LoVo (cell line): ENCODE data around the gene PFKFB3.

Experiments
- DNase-seq: peaks from one replicate; pipeline ENCODE4 v3.0.0-alpha.2; 2016; ENCODE audit warnings: low spot score

Gene PFKFB3

DNA sequence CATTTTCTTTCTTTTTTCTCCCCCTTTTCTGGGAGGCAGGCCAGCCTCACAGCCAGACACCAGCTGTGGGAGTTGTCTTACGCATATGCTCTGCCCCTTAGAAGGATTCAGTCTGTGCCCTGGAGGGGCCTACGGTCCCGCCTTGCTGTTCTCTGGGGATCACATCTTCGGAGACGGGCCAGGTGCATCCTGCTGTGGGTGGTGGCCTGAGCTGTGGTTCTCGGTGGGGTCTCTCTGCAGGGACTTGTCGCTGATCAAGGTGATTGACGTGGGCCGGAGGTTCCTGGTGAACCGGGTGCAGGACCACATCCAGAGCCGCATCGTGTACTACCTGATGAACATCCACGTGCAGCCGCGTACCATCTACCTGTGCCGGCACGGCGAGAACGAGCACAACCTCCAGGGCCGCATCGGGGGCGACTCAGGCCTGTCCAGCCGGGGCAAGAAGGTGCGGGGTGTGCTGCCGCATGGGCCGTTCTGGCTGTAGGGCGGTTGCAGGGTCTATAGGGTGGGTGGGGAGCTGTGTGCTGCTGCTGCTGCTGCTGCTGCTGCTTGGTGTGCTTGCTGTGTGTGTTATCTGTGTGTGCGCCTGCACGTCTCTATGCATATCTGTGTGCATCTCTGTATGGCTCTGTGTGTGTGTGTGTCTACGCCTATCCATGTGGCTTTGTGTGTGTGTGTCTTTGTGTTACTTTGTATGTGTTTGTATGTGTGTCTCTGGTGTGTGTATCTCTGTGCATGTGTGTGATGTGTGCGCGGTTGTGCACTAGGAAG, 17.9 kb downstream of the PFKFB3 start:
- DNase-seq: no peak

DNA sequence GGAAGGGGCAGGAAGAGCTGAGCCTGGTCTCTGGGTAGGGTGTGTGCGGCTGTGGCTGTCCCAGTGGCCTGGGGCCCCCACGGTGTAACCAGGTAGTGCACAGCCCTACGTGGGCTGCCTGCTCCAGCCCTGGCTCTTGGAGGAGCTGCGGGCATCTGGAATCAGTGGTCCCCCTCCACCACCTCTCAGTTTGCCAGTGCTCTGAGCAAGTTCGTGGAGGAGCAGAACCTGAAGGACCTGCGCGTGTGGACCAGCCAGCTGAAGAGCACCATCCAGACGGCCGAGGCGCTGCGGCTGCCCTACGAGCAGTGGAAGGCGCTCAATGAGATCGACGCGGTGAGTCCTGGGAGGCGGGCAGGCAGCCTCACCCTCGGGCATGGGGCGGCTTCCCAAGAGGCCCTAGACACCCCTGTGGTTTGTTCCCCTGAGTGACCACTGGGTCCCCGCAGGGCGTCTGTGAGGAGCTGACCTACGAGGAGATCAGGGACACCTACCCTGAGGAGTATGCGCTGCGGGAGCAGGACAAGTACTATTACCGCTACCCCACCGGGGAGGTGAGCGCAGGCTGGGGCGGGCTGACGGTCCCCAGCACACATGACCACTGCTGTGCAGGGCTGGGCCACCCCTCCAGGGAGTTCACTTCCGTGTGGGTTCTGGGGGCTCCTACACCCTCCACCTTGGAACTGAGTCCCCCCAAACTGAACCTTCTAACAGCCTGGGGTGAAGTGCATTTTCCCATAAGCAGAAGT, 18.6 kb downstream of the PFKFB3 start:
- no peak for DNase-seq

DNA sequence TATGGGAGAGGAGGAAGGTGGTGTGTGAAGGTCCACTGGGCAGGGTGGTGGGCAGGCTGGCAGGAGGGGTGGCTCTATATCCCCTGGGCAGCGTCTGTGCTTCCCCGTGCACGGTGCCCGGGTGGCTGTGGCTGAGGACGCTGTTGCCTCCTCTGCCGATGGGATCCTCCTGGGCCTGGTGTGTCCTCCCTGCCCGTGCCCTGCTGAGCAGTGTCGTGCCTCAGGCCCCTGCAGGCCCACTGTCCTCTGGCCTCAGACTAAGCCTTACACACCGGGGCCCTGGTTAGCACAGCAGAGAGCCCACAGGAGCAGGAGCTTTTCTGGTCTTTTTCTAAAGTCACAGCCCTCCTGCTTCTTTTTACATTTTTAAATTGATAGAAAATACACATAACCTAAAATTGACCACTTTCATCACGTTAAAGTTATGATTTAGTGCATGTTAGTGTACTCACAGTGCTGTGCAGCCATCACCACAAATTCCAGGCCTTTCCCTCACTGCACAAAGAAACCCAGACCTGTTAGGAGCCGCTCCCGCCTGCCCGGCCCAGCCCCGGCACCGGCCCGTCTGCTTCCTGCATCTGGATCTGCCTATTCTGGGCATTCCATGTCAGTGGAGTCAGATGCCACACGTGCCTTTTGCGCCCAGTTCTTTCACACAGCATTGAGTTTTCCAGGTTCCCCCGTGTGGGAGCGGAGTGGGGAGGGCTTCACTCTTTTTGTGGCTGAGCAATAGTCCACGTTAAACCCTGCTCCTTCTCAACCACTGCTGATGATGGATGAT, 19.4 kb downstream of the PFKFB3 start:
- no peak for DNase-seq

DNA sequence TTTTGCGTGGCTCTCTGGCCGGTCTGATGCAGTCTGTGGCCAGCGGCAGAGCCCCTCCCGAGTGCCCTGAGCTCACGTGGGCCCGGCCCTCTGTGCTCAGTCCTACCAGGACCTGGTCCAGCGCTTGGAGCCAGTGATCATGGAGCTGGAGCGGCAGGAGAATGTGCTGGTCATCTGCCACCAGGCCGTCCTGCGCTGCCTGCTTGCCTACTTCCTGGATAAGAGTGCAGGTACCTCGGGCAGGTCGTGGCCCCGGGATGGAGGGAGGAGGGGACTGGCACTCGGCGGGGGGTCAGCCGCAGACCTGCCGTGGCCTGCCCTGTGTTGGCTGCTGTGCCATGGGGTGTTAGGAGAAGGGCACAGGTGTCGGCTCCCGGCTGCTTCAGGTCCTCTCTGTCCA, 20.0 kb downstream of the PFKFB3 start:
- no peak for DNase-seq

DNA sequence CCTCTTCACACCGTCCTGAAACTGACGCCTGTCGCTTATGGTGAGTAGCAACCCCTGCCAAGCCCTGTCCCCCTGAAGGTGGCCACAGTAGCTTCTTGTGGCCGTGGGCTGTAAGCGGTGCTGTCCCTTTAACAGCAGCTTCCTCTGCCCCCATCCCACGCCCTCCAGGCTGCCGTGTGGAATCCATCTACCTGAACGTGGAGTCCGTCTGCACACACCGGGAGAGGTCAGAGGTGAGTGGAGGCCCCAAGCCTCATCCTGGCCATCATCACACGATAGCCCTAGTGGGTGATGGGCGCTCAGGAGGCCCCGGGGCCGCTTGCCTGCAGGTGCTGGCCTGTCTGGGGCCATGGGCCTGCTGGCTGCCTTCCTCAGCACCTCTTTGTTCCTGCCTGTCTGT, 21.2 kb downstream of the PFKFB3 start:
- no peak for DNase-seq

DNA sequence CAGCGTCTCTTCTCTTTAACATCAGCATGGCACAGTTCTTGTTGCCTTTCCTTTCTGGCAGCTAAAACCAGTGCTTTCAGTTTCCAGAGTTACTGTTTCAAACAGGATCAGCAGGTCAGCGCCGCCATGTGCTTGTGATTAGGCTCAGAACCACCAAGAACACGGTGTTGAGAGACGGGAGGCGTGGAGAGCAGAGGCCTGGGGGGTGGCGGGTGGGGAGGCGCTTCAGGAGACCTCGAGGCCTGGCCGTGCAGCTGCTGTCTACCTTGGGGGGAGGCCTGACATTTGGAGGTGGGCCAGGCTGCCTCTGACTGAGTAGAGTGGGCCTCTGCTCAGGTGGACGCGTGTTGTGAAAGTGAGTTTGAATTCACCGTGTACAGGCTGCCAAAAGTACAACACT, 22.0 kb downstream of the PFKFB3 start:
- no peak for DNase-seq

DNA sequence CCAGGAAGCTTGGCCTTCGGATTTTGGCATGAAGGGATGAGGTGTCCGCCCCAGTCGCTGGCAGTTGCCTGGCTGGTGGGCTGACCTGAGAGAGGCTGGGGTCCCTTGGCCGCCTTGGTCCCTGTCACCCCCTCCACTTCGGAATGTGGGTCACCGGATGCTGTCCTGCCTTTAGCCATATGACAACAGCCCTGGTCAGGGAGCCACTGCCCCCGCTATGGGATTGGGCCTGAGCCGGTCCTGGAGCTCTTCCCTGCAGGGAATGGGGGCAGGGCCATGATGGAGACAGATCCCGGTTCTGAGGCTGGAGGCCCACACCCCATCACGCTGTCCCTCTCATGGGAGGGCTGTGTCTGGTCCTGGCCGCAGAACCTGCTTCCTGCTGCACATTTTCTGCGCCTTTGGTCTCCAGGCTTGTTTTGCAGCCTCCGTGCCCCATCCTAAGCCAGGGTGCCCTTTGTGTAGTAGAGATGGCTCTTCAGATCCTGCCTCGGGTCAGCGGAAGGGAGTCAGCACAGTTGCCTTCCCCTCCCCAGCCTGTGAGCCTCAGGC, 22.6 kb downstream of the PFKFB3 start:
- no peak for DNase-seq

DNA sequence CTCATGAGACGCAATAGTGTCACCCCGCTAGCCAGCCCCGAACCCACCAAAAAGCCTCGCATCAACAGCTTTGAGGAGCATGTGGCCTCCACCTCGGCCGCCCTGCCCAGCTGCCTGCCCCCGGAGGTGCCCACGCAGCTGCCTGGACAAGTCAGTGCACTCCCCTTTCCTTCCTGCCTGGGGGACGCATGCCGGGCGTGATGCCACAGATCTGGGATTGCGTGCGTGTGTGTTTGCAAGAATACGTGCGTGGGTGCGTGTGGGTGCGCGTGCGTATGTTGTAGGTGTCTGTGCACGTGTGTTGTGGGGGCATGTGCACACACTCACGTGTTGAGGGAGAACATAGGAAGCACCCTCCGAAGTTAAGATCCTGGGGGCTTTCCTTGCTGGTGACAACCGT, 23.5 kb downstream of the PFKFB3 start:
- DNase-seq: no peak

DNA sequence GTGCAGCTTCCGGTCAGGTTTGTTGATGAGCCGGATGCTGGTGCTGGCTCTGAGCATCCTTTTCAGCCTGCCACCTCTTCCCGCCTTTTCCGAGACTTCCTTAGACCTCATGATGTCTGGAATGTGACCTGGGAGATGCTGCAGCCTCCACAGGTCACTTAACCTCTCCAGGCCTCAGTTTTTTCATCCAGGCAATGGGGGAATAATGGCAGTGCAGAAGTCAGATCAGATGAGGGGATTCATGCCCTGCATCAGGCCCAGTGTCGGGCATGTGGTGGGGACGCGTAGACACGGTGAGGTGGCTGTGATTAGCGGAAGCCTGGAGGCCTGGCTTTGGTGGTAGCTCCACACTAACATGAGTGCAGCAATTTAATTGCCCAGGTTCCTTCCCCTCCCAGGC, 24.6 kb downstream of the PFKFB3 start:
- DNase-seq: no peak

DNA sequence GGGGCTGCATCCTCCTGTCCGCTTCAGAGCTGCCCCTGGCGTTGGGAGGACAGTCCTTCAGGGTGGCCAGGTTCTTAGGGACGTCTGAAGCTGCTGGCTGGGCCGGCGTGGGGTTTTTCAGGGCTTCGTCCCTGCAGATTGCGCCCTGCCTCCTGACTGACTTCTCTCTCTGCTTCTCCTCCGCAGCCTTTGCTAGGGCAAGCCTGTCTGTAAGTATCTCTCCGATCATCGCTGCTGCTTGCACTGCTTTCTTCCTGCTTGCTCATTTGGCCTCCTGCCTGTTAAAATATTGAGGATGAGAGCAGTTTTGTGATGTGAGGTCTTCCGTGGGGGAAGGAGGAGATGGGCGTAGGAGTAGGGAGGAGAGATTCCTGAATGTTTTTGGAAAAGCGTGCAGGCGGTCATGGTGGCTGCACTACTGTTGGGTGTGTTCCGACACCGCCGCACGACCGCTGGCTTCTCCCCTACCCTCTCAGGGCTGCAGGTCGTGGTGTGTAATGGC, 25.3 kb downstream of the PFKFB3 start:
- DNase-seq: no peak

DNA sequence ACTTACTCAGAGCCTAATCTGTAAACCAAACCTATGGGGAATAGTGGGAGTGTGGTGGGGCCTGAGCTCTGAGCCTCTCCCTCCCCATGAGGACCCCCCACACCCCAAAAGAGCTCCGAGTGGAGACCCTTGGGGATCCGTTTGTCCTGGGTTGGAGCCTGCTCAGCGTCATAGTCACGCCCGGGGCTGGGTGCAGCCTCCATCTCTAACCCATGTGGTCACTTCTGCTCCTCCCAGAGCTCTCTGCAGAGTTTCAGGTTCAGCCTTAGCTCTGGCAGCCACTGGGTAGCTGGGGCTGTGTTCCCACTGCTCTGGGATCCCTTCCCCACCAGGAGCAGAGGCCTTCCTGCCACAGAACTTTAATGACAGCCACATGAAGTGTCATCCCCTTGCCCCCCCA, 25.9 kb downstream of the PFKFB3 start:
- no peak for DNase-seq

DNA sequence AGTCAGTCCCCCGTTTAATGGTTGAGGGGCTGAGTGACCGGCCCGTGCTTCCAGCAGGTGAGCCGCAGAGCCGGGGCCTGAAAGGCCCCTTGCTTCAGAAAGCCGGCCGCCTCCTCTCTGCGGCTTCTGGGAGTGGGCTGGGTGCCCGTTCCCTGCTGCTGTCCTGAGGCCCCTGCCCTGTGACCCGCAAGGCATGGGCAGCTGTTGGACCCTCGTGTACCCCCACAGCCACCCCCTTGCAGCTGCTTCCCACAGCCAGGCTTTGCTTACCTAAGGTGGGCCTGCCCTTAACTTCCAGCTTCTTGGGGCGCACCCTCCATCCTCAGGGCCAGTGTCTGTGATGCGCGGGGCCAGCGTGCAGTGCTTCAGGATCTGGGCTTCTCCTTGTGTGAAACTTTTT, 26.6 kb downstream of the PFKFB3 start:
- no peak for DNase-seq

DNA sequence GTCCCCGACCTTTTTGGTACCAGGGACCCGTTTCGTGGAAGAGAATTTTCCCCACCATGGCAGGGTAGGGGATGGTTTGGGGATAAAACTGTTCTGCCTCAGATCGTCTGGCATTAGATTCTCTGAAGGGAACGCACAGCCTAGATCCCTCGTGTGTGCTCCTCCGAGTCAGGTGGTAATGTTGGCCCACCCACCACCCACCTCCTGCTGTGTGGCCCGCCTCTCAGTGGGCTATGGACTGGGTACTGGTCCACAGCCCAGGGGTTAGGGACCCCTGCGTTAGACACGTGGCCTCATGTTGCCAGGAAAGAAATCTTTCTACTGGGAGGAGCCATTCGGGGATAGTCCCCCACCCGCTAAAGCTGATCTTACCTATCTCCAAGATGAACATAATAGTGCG, 27.0 kb downstream of the PFKFB3 start:
- DNase-seq: no peak

DNA sequence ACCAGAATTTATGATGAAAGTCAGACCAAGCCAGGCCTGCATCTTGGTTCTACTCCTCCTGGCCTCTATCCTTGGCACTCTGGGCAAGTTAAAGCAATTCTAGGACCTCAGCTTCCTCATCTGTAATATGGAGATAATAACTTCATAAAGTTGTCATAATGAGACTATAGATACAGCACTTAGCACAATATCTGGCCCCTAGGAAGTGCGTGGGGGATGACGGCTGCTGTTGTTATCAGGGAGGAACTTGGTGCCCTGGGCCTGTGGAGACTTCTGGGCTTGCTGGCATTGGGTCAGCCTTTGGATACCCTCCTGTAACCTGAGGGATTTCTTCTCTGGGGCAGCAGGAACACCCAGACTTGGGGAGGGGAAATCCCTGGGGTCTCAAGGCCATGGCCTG, 27.6 kb downstream of the PFKFB3 start:
- DNase-seq: no peak

DNA sequence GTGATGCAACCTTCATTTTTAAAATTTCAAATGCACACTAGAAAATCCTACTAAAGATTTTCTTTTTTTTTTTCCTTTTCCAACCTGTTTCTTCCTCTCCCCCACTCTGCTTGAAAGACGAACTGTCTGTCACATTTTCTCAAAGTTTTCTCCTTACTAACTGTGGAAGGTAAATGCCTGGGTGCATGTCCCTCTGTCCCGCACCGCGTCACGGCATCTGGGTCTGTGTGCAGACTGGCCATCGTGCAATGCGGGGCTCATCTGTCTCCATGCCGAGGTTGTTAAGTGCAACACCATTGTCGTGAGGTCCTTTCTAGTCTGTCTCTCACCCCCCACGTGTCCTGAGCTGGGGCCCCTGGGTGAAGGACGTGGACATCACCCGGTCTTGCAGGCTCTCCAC, 28.4 kb downstream of the PFKFB3 start:
- no peak for DNase-seq

DNA sequence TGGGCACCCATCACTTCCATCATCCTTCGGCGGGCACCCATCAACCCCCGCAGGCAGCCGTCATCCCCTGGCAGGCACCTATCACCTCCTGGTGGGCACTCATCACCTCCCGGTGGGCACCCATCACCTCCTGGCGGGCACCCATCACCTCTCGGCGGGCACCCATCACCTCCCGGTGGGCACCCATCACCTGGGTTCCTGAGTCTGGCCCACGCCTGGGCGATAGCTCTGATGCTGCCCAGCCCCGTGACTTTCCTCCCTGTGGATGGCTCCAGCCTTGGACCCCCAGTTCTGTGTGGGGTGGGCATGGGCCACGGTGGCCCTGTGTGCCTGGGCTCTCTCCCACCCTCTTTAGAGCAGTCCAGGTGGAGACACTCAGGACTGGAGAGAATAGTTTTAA, 29.0 kb downstream of the PFKFB3 start:
- no peak for DNase-seq

DNA sequence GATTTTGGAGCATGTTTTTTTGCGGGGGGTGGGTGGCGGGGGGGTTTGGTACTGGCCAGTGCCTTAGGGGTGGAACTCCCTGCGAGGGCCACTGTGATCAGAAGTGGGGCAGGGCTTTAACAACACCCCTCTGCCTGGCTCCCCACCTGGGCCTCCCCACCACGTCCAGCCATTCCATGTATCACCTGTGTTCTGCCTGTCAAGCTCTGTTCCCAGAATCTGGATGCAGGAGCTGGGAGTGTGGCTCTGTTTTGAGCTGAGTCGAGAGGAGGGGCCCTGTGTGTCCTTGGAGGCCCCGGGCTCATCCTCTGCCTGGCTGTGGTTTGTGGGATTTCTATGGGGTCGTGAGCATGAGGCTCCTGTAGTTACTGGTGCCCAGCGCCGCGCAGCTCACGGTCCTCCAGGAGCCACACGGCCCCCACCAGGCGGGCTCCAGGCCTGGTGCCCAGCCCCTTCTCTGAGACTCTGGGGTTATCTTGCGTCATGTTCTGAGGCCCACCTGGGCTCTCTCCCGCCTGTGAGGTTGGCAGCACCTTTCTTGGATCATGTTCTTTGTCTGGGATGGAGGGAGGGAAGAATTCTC, 29.6 kb downstream of the PFKFB3 start:
- no peak for DNase-seq

DNA sequence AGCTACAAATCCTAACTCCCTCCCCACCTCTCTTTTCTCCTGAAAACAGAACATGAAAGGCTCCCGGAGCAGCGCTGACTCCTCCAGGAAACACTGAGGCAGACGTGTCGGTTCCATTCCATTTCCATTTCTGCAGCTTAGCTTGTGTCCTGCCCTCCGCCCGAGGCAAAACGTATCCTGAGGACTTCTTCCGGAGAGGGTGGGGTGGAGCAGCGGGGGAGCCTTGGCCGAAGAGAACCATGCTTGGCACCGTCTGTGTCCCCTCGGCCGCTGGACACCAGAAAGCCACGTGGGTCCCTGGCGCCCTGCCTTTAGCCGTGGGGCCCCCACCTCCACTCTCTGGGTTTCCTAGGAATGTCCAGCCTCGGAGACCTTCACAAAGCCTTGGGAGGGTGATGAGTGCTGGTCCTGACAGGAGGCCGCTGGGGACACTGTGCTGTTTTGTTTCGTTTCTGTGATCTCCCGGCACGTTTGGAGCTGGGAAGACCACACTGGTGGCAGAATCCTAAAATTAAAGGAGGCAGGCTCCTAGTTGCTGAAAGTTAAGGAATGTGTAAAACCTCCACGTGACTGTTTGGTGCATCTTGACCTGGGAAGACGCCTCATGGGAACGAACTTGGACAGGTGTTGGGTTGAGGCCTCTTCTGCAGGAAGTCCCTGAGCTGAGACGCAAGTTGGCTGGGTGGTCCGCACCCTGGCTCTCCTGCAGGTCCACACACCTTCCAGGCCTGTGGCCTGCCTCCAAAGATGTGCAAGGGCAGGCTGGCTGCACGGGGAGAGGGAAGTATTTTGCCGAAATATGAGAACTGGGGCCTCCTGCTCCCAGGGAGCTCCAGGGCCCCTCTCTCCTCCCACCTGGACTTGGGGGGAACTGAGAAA, 30.4 kb downstream of the PFKFB3 start:
- DNase-seq: no peak

DNA sequence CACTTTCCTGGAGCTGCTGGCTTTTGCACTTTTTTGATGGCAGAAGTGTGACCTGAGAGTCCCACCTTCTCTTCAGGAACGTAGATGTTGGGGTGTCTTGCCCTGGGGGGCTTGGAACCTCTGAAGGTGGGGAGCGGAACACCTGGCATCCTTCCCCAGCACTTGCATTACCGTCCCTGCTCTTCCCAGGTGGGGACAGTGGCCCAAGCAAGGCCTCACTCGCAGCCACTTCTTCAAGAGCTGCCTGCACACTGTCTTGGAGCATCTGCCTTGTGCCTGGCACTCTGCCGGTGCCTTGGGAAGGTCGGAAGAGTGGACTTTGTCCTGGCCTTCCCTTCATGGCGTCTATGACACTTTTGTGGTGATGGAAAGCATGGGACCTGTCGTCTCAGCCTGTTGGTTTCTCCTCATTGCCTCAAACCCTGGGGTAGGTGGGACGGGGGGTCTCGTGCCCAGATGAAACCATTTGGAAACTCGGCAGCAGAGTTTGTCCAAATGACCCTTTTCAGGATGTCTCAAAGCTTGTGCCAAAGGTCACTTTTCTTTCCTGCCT, 31.1 kb downstream of the PFKFB3 start:
- DNase-seq: no peak

DNA sequence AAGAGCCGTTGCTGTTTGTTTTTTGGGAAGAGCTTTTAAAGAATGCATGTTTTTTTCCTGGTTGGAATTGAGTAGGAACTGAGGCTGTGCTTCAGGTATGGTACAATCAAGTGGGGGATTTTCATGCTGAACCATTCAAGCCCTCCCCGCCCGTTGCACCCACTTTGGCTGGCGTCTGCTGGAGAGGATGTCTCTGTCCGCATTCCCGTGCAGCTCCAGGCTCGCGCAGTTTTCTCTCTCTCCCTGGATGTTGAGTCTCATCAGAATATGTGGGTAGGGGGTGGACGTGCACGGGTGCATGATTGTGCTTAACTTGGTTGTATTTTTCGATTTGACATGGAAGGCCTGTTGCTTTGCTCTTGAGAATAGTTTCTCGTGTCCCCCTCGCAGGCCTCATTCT, 31.6 kb downstream of the PFKFB3 start:
- DNase-seq: no peak
